HEK293 (cell line): ENCODE results near the gene SPRY1.

Experiments
- BCL11A ChIP-seq: fragments of 450-650 bp; formaldehyde crosslinking; IDR thresholded peaks from 2 replicates; pipeline ENCODE4 v1.5.1; 2016; ENCODE audit warnings: low read depth, missing biosample characterization, missing genetic modification characterization
- SALL2 ChIP-seq: fragments of 450-650 bp; formaldehyde crosslinking; IDR thresholded peaks from 2 replicates; pipeline ENCODE4 v1.5.0; 2017; ENCODE audit warnings: missing biosample characterization, mild to moderate bottlenecking, missing genetic modification characterization, borderline replicate concordance
- ZNF324 ChIP-seq: fragments of 450-650 bp; formaldehyde crosslinking; IDR thresholded peaks from 2 replicates; pipeline ENCODE4 v1.5.1; 2016; ENCODE audit warnings: missing biosample characterization, missing genetic modification characterization
- ZNF335 ChIP-seq: fragments of 450-650 bp; formaldehyde crosslinking; conservative IDR thresholded peaks from 2 replicates; pipeline ENCODE4 v1.5.1; 2016; ENCODE audit warnings: missing biosample characterization, missing genetic modification characterization
- ZNF677 ChIP-seq: fragments of 450-650 bp; IDR thresholded peaks from 2 replicates; pipeline ENCODE4 v1.5.0; 2018; ENCODE audit warnings: missing biosample characterization, mild to moderate bottlenecking, missing genetic modification characterization, moderate library complexity
- TF ChIP-seq, protein P1 (sequence below): fragments of 450-650 bp; formaldehyde crosslinking; IDR thresholded peaks from 2 replicates; pipeline ENCODE4 v1.5.1; 2016; ENCODE audit warnings: missing biosample characterization, missing genetic modification characterization
- TF ChIP-seq, protein P2 (sequence below): fragments of 450-650 bp; formaldehyde crosslinking; conservative IDR thresholded peaks from 2 replicates; pipeline ENCODE4 v1.5.1; 2016; ENCODE audit warnings: low read depth, missing biosample characterization, missing genetic modification characterization
- TF ChIP-seq, protein P3 (sequence below): fragments of 450-650 bp; formaldehyde crosslinking; IDR thresholded peaks from 2 replicates; pipeline ENCODE4 v1.5.1; 2017; ENCODE audit warnings: missing biosample characterization, missing genetic modification characterization

DNA sequence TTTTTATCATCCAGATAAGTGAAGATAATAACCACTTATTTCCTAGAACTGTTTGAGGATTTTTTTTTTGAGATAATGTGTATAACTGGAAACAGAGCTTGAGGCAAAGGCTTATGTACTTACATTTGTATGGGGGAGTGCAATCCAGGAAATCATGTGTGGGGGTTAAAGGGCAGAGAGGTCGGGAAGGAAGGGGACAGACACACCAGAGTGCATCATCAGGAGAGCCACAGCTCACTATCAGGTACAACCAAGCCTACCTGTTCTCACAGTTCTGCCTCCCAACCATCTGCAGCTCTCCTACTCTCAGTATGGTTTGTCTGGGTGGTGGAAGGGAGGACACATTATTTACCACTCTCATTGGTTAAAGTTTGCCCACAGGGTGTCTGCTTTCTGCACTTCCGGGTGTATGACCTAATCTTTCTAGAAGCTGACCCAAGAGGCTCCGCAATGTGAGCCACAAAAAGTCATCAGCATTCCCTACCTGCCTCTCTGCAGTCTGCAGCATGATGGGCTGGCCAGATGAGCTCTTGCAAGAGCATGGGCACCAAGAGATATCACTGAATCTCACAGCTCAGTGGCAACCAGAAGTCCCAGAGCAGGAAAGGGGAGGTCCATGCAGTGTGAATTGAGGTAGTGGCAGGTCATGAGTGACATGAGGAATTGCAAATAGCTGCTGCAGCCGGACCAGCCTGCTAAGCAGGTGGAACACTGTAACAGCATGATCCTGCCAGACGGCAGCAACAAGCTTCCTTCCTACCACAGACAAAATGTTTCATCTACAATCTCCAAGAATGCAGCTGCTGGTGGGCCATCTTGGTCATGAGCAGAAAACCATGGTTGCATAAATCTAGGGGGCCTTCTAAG lies 36.9 kb upstream of the SPRY1 start:
- TF ChIP-seq, protein P1, sequence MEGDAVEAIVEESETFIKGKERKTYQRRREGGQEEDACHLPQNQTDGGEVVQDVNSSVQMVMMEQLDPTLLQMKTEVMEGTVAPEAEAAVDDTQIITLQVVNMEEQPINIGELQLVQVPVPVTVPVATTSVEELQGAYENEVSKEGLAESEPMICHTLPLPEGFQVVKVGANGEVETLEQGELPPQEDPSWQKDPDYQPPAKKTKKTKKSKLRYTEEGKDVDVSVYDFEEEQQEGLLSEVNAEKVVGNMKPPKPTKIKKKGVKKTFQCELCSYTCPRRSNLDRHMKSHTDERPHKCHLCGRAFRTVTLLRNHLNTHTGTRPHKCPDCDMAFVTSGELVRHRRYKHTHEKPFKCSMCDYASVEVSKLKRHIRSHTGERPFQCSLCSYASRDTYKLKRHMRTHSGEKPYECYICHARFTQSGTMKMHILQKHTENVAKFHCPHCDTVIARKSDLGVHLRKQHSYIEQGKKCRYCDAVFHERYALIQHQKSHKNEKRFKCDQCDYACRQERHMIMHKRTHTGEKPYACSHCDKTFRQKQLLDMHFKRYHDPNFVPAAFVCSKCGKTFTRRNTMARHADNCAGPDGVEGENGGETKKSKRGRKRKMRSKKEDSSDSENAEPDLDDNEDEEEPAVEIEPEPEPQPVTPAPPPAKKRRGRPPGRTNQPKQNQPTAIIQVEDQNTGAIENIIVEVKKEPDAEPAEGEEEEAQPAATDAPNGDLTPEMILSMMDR (tag by site-specific recombination), result no peak
- TF ChIP-seq, protein P2, sequence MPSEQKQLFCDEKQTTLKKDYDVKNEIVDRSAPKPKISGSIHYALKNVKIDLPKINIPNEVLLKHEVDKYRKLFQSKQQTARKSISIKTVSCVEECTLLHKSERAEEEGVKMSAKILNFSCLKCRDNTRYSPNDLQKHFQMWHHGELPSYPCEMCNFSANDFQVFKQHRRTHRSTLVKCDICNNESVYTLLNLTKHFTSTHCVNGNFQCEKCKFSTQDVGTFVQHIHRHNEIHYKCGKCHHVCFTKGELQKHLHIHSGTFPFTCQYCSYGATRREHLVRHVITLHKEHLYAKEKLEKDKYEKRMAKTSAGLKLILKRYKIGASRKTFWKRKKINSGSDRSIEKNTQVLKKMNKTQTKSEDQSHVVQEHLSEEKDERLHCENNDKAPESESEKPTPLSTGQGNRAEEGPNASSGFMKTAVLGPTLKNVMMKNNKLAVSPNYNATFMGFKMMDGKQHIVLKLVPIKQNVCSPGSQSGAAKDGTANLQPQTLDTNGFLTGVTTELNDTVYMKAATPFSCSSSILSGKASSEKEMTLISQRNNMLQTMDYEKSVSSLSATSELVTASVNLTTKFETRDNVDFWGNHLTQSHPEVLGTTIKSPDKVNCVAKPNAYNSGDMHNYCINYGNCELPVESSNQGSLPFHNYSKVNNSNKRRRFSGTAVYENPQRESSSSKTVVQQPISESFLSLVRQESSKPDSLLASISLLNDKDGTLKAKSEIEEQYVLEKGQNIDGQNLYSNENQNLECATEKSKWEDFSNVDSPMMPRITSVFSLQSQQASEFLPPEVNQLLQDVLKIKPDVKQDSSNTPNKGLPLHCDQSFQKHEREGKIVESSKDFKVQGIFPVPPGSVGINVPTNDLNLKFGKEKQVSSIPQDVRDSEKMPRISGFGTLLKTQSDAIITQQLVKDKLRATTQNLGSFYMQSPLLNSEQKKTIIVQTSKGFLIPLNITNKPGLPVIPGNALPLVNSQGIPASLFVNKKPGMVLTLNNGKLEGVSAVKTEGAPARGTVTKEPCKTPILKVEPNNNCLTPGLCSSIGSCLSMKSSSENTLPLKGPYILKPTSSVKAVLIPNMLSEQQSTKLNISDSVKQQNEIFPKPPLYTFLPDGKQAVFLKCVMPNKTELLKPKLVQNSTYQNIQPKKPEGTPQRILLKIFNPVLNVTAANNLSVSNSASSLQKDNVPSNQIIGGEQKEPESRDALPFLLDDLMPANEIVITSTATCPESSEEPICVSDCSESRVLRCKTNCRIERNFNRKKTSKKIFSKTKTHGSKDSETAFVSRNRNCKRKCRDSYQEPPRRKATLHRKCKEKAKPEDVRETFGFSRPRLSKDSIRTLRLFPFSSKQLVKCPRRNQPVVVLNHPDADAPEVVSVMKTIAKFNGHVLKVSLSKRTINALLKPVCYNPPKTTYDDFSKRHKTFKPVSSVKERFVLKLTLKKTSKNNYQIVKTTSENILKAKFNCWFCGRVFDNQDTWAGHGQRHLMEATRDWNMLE (tag by site-specific recombination), result no peak
- TF ChIP-seq, protein P3, sequence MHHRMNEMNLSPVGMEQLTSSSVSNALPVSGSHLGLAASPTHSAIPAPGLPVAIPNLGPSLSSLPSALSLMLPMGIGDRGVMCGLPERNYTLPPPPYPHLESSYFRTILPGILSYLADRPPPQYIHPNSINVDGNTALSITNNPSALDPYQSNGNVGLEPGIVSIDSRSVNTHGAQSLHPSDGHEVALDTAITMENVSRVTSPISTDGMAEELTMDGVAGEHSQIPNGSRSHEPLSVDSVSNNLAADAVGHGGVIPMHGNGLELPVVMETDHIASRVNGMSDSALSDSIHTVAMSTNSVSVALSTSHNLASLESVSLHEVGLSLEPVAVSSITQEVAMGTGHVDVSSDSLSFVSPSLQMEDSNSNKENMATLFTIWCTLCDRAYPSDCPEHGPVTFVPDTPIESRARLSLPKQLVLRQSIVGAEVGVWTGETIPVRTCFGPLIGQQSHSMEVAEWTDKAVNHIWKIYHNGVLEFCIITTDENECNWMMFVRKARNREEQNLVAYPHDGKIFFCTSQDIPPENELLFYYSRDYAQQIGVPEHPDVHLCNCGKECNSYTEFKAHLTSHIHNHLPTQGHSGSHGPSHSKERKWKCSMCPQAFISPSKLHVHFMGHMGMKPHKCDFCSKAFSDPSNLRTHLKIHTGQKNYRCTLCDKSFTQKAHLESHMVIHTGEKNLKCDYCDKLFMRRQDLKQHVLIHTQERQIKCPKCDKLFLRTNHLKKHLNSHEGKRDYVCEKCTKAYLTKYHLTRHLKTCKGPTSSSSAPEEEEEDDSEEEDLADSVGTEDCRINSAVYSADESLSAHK (tag by site-specific recombination), result no peak
- TF ChIP-seq ZNF335 (tag by site-specific recombination), result no peak
- TF ChIP-seq ZNF324 (tag by site-specific recombination), result no peak
- TF ChIP-seq ZNF677 (tag by site-specific recombination), result no peak
- TF ChIP-seq SALL2 (tag by site-specific recombination), result no peak
- no peak for TF ChIP-seq BCL11A (tag by site-specific recombination)
